HEK293T (cell line): Measurements from ENCODE around the gene SUPT5H.

Experiments used
- ELF4 ChIP-seq: fragments of 450-650 bp; IDR thresholded peaks from 2 replicates; pipeline ENCODE4 v1.6.1; 2017; ENCODE audit warnings: antibody characterized with exemption
- FOXM1 ChIP-seq: fragments of 450-650 bp; IDR thresholded peaks from 2 replicates; pipeline ENCODE4 v1.6.1; 2017; ENCODE audit warnings: mild to moderate bottlenecking, borderline replicate concordance
- LEF1 ChIP-seq: fragments of 450-650 bp; IDR thresholded peaks from 2 replicates; pipeline ENCODE4 v1.6.1; 2017; ENCODE audit warnings: mild to moderate bottlenecking, borderline replicate concordance
- SUZ12 ChIP-seq: fragments of 450-650 bp; IDR thresholded peaks from 2 replicates; pipeline ENCODE4 v1.6.1; 2016; ENCODE audit warnings: mild to moderate bottlenecking

DNA sequence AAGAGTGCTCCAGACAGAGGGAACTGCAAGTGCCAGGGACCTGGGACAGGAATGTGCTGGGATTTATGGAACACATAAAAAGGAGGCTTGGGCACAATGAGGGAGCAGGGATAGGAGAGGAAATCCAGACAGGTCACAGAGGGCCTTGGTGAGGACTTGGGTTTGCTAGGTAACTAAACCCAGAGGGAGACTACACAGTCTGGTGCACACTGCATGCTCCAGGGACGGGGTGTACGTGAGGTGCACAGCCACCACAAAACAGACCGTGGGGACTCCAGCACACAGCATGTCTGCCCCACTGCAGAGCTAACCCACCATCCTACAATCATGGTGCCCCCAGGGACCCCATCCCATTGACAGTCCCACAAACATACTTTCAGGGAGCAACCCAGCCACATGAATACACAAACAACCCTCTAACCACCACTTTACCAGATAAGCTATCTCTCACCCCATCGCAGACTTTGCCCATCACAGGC lies 44.3 kb upstream of the SUPT5H start:
- TF ChIP-seq FOXM1 (no peak), LEF1 (no peak), ELF4 (no peak), SUZ12 (no peak)
